DMS79 (cell line): ENCODE measurements around the gene PLGRKT.

ENCODE experiments used
- DNase-seq: peaks from one replicate; lab custom pipeline; 2025; lab: John Stamatoyannopoulos, UW

The PLGRKT gene

GRCh38 chr9:5310851-5311250 is 126.9 kb downstream of the PLGRKT start:
- DNase-seq: no peak
